RWPE2 (cell line): ENCODE data around the gene UGT1A8.

Source experiments
- ATAC-seq: fragments of 200-7000 bp; cut with Tn5 transposase; 3 replicates; pipeline ENCODE4 v1.9.1; 2021; ENCODE audit warnings: low read depth
- DNase-seq: peaks from one replicate; pipeline ENCODE4 v3.0.0-alpha.2; 2020; ENCODE audit warnings: low spot score
- H3K27ac ChIP-seq: fragments of 450-650 bp; 2 replicates; pipeline ENCODE4 v1.5.1; 2017; ENCODE audit warnings: mild to moderate bottlenecking; ENCODE audit not compliant: poor library complexity, severe bottlenecking
- H3K27me3 ChIP-seq: fragments of 250-450 bp; sonication (Bioruptor Pico); 2 replicates; pipeline ENCODE4 v1.5.1; 2021; ENCODE audit warnings: mild to moderate bottlenecking, moderate library complexity; ENCODE audit not compliant: insufficient read depth, poor library complexity, severe bottlenecking
- H3K36me3 ChIP-seq: fragments of 250-450 bp; sonication (Bioruptor Pico); 2 replicates; pipeline ENCODE4 v1.5.1; 2020; ENCODE audit warnings: low read depth, mild to moderate bottlenecking, moderate library complexity
- H3K4me1 ChIP-seq: fragments of 250-450 bp; sonication (Bioruptor Pico); 2 replicates; pipeline ENCODE4 v1.5.1; 2021; ENCODE audit warnings: mild to moderate bottlenecking, moderate library complexity; ENCODE audit not compliant: insufficient read depth, poor library complexity, severe bottlenecking
- H3K4me3 ChIP-seq: fragments of 250-450 bp; sonication (Bioruptor Pico); 2 replicates; pipeline ENCODE4 v1.5.1; 2021; ENCODE audit warnings: mild to moderate bottlenecking, moderate library complexity; ENCODE audit not compliant: severe bottlenecking
- H3K9me3 ChIP-seq: fragments of 250-450 bp; sonication (Bioruptor Pico); 2 replicates; pipeline ENCODE4 v1.5.1; 2021; ENCODE audit warnings: mild to moderate bottlenecking, moderate library complexity; ENCODE audit not compliant: severe bottlenecking
- TF ChIP-seq, protein P1 (sequence below): fragments of 450-650 bp; IDR thresholded peaks from one replicate; pipeline ENCODE4 v1.5.1; 2017; ENCODE audit warnings: mild to moderate bottlenecking, moderate library complexity; ENCODE audit not compliant: poor library complexity, severe bottlenecking

UGT1A8 gene

DNA sequence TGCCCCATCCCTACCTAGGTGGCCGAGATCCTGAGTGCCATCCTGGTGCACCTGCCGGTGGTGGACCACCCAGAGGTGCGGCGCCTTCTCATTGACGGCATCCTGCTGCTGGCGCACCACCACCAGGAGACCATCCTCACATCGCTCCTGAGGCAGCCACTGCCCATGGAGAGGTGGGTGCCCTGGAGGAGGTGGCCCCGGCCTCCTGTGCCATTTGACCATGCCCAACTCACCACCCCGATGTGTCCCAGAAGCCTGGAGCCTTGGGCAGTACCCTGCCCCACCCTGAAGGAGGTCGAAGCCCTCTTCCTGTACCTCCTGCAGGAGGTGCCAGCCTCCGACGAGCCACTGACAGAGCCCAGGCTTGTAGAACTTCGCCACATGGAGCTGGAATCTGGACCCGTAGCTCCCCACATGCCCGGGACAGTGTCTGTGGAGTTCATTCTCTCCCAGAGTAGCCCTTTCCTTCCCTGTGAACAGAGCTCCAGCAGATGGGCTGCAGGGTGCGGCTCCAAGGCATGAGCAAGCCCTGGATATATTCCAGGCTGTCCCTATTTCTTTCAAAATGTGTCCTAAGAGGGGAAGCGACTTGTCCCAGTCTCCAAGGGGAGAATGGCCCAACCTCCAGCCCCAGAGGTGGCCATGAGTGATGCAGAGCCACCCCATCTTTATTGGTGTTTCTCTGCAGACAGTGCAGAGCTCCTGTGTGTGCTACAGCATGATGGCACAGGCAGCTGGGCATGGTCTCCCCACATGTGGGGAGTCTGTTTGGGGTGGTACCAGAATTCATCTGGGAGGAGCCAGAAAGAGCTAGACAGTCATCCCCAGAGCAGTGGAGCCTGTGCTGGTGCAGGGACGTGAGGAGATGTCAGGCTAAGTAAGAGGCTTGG is 202.7 kb downstream of the UGT1A8 start:
- H3K27me3 ChIP-seq, result no peaks in the 10 kb centered on the region
- no peak overlapping the region for H3K4me3 ChIP-seq
- no peak overlapping the region for H3K27ac ChIP-seq
- no peaks in the 10 kb centered on the region for H3K4me1 ChIP-seq
- no peaks in the 10 kb centered on the region for H3K9me3 ChIP-seq
- DNase-seq (peak; percentile 38), ATAC-seq (no peak)
- TF ChIP-seq, protein P1, sequence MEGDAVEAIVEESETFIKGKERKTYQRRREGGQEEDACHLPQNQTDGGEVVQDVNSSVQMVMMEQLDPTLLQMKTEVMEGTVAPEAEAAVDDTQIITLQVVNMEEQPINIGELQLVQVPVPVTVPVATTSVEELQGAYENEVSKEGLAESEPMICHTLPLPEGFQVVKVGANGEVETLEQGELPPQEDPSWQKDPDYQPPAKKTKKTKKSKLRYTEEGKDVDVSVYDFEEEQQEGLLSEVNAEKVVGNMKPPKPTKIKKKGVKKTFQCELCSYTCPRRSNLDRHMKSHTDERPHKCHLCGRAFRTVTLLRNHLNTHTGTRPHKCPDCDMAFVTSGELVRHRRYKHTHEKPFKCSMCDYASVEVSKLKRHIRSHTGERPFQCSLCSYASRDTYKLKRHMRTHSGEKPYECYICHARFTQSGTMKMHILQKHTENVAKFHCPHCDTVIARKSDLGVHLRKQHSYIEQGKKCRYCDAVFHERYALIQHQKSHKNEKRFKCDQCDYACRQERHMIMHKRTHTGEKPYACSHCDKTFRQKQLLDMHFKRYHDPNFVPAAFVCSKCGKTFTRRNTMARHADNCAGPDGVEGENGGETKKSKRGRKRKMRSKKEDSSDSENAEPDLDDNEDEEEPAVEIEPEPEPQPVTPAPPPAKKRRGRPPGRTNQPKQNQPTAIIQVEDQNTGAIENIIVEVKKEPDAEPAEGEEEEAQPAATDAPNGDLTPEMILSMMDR, result no peak
- H3K36me3 ChIP-seq, result no peaks in the 10 kb centered on the region

GRCh38 chr2:233820774-233821105 is 203.3 kb downstream of the UGT1A8 start:
- no peak overlapping the region for H3K4me3 ChIP-seq
- H3K27ac ChIP-seq, result no peak overlapping the region
- H3K36me3 ChIP-seq, result no peaks in the 10 kb centered on the region
- TF ChIP-seq, protein P1, result no peak
- no peak for ATAC-seq
- DNase-seq, result peak; percentile 37
- H3K27me3 ChIP-seq, result no peaks in the 10 kb centered on the region
- no peaks in the 10 kb centered on the region for H3K9me3 ChIP-seq
- no peaks in the 10 kb centered on the region for H3K4me1 ChIP-seq

DNA sequence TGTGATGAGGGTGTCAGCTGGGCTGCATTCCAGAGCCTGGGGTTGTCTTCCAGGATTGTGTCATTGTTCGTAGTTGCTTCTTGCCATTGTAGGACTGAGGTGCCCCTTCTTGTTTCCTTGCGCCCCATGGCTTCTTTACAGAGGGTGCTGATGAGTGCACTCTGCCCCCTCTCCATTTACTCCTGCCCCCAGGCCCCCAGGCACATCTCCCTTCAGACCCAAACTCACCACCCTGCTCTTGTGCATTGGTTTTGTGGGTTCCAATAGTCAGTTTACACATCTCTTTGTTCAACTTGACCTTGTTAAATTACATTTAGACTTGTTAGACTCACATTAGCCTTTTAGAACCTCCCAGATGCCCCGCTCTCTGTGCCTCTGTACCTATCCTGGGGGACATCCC is 203.8 kb downstream of the UGT1A8 start:
- Histone ChIP-seq H3K36me3 (no peaks in the 10 kb centered on the region), H3K27ac (no peak overlapping the region), H3K27me3 (no peaks in the 10 kb centered on the region), H3K4me1 (no peaks in the 10 kb centered on the region), H3K9me3 (no peaks in the 10 kb centered on the region), H3K4me3 (no peak overlapping the region)
- ATAC-seq (no peak), DNase-seq (peak; percentile 2)
- TF ChIP-seq, protein P1, result no peak

DNA sequence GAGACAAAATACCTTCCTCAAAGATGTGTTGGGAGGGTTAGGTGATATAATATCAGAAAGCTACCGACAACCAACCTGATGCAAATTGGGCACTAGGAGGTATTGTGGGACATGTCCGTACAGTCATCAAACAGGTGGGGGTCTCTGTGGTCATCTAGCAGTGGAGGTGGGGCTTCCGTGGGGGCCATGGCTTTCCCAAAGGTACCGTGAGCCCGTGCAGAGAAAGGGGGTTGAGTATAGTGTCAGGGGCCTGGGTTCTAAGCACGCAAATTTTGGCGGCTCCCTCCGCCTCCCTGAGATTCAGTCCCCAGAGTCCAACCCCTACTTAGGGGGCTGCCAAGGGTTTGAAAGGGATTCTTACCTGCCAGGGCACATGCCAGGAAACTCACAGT is 204.3 kb downstream of the UGT1A8 start:
- Histone ChIP-seq H3K9me3 (no peaks in the 10 kb centered on the region), H3K4me1 (no peaks in the 10 kb centered on the region), H3K4me3 (no peak overlapping the region), H3K36me3 (no peaks in the 10 kb centered on the region), H3K27ac (no peak overlapping the region), H3K27me3 (no peaks in the 10 kb centered on the region)
- ATAC-seq, result no peak
- peak; percentile 13 for DNase-seq
- TF ChIP-seq, protein P1, result no peak

DNA sequence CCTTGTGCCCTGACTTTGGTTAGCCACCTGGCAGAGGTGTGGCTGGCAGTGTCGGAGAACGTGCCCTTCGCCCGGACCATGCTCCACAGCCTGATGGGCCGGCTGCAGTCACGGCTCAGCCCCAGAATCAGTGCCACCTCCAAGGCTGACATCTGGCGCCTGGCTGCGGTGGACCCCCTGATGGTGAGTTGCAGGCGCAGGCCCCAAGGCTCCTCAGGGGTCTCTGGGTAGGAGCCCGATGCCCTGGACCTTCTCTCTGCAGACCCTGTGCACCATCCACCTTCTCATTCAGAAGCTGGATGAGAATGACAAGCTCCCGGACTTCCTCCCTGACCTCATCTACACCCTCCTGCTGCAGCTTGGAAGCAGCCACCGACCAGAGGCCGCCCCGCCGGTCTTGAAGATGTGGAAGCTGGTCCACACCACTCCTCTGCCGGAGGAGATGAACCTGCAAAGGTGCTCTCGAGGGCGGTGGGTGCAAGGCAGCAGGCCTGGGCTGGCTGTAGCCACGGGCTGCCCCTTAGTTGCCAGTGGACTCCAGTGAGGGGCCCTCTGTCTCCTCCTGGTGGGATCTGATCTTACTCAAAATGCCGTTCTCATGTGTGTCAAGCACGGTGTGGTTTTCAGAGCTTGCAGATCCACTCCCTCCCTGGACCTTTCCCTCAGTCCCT is 204.8 kb downstream of the UGT1A8 start:
- no peaks in the 10 kb centered on the region for H3K36me3 ChIP-seq
- H3K27me3 ChIP-seq, result no peaks in the 10 kb centered on the region
- no peak overlapping the region for H3K4me3 ChIP-seq
- ATAC-seq (no peak), DNase-seq (peak; percentile 47)
- H3K27ac ChIP-seq, result no peak overlapping the region
- H3K4me1 ChIP-seq, result no peaks in the 10 kb centered on the region
- no peaks in the 10 kb centered on the region for H3K9me3 ChIP-seq
- TF ChIP-seq, protein P1, result no peak
